ENCODE results near the gene PRKCH. TPM values are rescaled to one million over a fixed set of nuclear protein-coding genes. Genes with fewer than 3 reads are reported as not detected.

Gene PRKCH
- total and polyA plus RNA-seq, 10 of the 15 experiments (the other 5 are each of a cell fraction or from before 2014, with no cell fraction given): 10.7 to 140 (median 33.2) TPM

- FAIRE-seq: no peak
- Histone ChIP-seq H3K36me3 (ENCODE audit: control insufficient read depth in 2 of 2, insufficient read depth in 2 of 2, low read length in 1 of 2) (peaks cover 4 to 6% of the 10 kb centered on the region in 2 experiments; a peak in 3 of 4 replicates), H3K4me2 (ENCODE audit: control insufficient read depth, insufficient read depth) (no peak overlapping the region), H3K27ac (ENCODE audit: control insufficient read depth, insufficient read depth) (no peak overlapping the region), H4K20me1 (ENCODE audit: control insufficient read depth, insufficient read depth) (no peaks in the 10 kb centered on the region), H3K9me3 (replicated peaks; ENCODE audit: control insufficient read depth, insufficient read depth, low read length) (no peaks in the 10 kb centered on the region), H3K27me3 (replicated peaks in 1 of 2; ENCODE audit: control insufficient read depth in 2 of 2, insufficient read depth in 2 of 2, low read length in 1 of 2) (no peaks in the 10 kb centered on the region), H3K9ac (ENCODE audit: control insufficient read depth, insufficient read depth, low read length) (no peak overlapping the region), H3K4me3 (no peak overlapping the region), H3K4me1 (ENCODE audit: control insufficient read depth, insufficient read depth, low read length) (peaks cover 6% of the 10 kb centered on the region), H3K79me2 (ENCODE audit: control insufficient read depth, insufficient read depth, low read length) (peaks cover 48% of the 10 kb centered on the region), H2AFZ (ENCODE audit: control insufficient read depth, low read depth, low read length) (no peak overlapping the region)
- no peak for DNase-seq (ENCODE audit: low read depth, low spot score)
- ChIA-PET POLR2A (interaction anchor here (1.1 to 1.5 kb wide), 2 partner anchors 9 to 75 kb away, joined by 4 read pairs; no protein-coding TSS in a partner anchor), RAD21 (ENCODE audit: unreplicated experiment) (interaction anchor here (0.7 to 3.1 kb wide), 5 partner anchors 10 to 75 kb away, joined by 3 to 16 read pairs (median 4); no protein-coding TSS in a partner anchor), CTCF (no interaction called here), SMC1A (ENCODE audit: uncharacterized antibody, unreplicated experiment) (interaction anchor here (0.6 to 6.2 kb wide), 5 partner anchors 9 to 483 kb away, joined by 3 to 53 read pairs (median 4); no protein-coding TSS in a partner anchor)
- no peak for ATAC-seq
- 87% methylated on average over 2 of the region's 2 CpGs for WGBS (ENCODE audit: insufficient coverage, insufficient replicate concordance, low lambda C conversion rate, missing lambda C conversion rate)
- no peak for TF ChIP-seq SMC3 (IDR thresholded peaks at IDR 0.05; ENCODE audit: borderline replicate concordance, low read length)
- TF ChIP-seq TARDBP (IDR thresholded peaks at IDR 0.05; ENCODE audit: borderline replicate concordance): no peak
- no peak for TF ChIP-seq ZNF687 (IDR thresholded peaks at IDR 0.05)
- peak; percentile 91 for TF ChIP-seq ATF7 (IDR thresholded peaks at IDR 0.05; ENCODE audit: low read depth)
- in situ Hi-C loops (cut with MboI): no loop called here
- intact Hi-C loops (cut with micrococcal nuclease; ENCODE audit: unreplicated experiment): no loop called here
- no TSS peak for BruUV-seq (replicated peaks)
These were observed 76.8 kb downstream of the PRKCH start for GRCh38 chr14:61398221-61398620.

Measured in GM12878 (cell line).